AG10803 (cell line): ENCODE data around the gene NEDD4L.

Source experiments
- DNase-seq: peaks from one replicate; pipeline ENCODE4 v3.0.0; 2010; ENCODE audit warnings: low read depth
- H3K4me3 ChIP-seq: 2 replicates; pipeline ENCODE4 v1.5.1; 2011; ENCODE audit warnings: mild to moderate bottlenecking, low read length, control low read depth
- CTCF ChIP-seq: conservative IDR thresholded peaks from 2 replicates; pipeline ENCODE4 v1.5.1; 2011; ENCODE audit warnings: mild to moderate bottlenecking, low read length, control low read depth, inconsistent platforms

Gene NEDD4L

DNA sequence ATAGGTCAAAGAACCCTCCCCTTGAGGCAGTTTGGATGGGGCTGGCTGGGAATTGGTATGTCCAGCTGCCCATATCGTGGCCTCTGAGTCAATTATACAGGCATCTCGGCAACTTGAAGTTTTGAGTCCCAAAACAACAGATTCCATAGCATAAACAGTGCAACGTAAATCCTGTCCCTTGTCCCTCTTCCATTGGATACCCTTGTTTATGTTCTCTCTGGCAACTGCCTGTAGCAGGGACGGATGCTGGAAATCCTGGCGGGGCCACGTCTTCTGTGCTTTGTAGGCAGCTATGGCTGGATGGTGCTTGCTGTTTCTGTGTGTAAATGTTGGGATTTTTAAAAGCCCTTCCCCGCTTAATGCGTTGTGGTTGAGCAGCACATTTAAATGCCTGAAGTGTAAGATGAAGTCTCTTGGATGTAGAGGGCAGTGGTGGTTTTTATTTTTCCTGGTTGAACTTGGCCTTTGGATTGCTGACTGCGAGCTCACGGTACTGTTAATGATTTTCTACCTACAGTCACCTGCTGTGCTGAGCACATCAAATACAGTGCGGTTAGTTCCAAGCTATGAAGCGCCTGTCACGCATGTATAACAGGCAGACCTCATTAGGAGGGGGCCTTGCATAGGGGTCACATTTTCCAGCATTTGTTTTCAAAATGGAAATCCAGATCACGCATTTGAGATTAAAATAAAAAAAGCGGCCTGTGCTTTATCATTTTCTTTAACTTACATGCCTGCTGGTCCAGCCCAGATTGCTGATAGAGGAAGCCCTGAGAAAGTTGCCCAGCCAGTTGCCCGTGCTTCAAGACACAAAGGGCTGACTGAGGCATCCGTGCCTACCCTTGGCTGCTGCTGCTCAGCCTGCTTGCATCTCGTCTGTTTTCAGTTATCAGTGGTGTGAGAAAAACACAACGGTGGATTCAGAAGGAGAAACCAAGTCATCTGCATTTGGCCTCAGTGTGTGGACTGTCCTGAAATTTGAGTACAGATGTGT lies 84.7 kb downstream of the NEDD4L start:
- H3K4me3 ChIP-seq: no peak overlapping the region
- TF ChIP-seq CTCF: no peak
- DNase-seq: no peak

DNA sequence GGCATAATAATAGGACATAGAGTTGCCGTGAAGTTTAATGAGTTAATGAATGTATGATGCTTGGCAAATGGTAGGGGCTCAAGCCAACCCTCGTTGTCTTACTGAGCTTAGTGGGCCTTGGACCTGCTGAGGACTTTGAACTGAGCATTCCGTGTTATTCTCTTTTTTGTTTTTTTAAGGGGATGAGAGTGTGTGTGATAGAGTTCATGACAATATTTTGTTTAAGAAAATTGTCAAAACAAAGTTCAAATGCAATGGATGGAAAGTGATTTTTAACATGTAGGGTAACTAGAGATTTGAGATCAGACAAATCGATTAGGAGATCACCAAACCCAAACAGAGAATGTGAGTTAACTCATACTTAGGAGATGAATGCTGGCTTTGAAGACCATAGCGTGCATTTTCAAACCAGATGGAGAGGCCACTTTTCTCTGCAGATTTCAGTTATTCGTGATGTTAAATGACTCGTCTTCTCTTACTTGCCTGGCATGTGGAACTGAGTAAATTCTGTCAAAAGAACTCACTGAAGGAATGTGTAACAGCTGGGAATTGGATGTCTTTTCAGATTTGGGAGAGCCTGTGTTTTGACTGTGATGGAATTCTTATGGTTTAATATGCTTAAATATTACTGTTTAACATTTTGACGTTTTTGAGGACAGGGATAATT lies 88.7 kb downstream of the NEDD4L start:
- TF ChIP-seq CTCF: no peak
- H3K4me3 ChIP-seq: no peak overlapping the region
- DNase-seq: peak; percentile 75

DNA sequence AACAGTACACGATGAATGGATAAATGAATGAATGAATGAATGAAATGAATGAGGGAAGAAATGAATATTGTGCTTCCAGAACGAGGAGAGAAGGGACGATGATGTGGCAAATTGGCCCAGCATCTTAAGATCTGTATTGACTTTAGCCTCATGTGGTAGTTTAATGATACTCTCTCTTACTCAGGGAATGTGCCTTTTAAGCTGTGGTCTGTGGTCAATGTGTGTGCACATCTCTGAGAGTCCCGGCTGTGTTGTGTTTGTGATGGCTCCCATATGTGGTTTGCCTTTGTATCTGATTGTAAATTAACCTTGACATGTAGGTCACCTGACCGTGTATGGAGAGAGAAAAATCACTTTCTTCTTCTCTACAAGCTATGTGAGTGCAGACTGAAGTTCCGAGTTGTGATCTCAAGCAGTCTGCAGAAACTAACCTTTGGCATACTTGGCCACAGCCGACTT lies 91.2 kb downstream of the NEDD4L start:
- no peak for TF ChIP-seq CTCF
- DNase-seq: peak; percentile 96
- no peak overlapping the region for H3K4me3 ChIP-seq

- DNase-seq: peak; percentile 68
- TF ChIP-seq CTCF: peak; percentile 86
- no peak overlapping the region for H3K4me3 ChIP-seq
Measured at GRCh38 chr18:58135701-58136331, 91.8 kb downstream of the NEDD4L start.

DNA sequence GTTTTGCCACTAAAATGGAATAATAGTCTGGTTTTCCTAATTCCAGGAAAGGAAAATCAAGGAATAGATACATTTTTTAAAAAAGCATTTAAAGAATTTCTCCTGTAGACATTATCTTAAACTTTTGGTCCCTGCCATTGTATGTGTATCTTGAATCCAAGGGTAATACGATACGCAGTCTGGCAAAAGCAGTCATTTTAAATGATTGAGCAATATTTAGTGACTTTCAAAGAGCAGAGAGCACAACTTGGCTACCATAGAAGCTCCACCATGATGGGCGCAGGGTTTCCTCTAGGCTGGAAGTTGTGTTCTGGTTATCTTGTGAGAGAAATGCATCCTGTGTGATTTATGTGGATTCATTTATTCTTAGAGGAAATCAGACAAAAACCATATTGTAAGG lies 92.9 kb downstream of the NEDD4L start:
- H3K4me3 ChIP-seq: no peak overlapping the region
- no peak for TF ChIP-seq CTCF
- no peak for DNase-seq

- no peak for TF ChIP-seq CTCF
- no peak for DNase-seq
- H3K4me3 ChIP-seq: no peak overlapping the region
Measured at GRCh38 chr18:58139459-58140386, 95.7 kb downstream of the NEDD4L start.
